Loucy (cell line): Measurements from ENCODE around the gene NNAT.

ENCODE experiments used
- EZH2phosphoT487 ChIP-seq: fragments of 200-600 bp; IDR thresholded peaks from 2 replicates; pipeline ENCODE4 v1.6.1; 2018; ENCODE audit warnings: antibody characterized with exemption, mild to moderate bottlenecking, moderate library complexity, borderline replicate concordance
- TF ChIP-seq, protein P1 (sequence below): fragments of 200-600 bp; sonication (generic); conservative IDR thresholded peaks from 2 replicates; pipeline ENCODE4 v1.5.1; 2014; ENCODE audit warnings: mild to moderate bottlenecking, antibody characterized with exemption, low read length

DNA sequence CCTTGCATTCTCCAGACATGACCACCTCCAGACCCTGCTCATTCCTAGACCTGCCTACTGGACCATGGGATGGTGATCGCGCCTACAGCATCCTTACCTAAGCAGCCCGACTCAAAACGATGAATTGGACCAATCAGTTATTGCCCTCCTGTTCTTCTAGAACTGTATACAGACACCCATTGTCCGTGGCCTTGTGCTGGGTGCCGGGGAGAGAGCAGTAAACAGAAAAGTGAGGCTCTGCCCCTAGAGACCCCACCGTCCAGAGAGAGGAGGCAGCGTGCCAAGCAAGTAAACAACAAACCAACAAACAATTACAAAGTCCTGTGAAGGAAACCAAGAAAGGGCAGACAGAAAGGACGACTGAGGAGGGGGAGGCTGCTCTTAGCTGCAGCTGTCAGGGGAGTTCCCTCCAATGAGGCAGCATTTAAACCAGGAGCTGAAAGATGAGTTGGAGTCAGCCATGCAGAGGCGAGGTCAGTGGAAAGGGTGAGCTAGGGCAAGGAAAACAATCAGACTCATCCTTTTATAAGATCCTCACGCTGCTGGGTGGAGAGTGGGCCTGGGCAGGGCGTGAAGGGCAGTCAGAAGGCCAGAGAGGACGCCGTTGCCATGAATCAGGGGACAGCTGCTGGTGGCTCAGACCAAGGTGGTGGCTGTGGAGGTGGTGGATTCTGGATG is 44.2 kb downstream of the NNAT start:
- TF ChIP-seq, protein P1, sequence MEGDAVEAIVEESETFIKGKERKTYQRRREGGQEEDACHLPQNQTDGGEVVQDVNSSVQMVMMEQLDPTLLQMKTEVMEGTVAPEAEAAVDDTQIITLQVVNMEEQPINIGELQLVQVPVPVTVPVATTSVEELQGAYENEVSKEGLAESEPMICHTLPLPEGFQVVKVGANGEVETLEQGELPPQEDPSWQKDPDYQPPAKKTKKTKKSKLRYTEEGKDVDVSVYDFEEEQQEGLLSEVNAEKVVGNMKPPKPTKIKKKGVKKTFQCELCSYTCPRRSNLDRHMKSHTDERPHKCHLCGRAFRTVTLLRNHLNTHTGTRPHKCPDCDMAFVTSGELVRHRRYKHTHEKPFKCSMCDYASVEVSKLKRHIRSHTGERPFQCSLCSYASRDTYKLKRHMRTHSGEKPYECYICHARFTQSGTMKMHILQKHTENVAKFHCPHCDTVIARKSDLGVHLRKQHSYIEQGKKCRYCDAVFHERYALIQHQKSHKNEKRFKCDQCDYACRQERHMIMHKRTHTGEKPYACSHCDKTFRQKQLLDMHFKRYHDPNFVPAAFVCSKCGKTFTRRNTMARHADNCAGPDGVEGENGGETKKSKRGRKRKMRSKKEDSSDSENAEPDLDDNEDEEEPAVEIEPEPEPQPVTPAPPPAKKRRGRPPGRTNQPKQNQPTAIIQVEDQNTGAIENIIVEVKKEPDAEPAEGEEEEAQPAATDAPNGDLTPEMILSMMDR, result no peak
- TF ChIP-seq EZH2phosphoT487, result no peak
